HG02870 (cell line): Measurements from ENCODE around the gene CAMTA1.

ENCODE experiments used
- ATAC-seq: cut with Tn5 transposase; IDR thresholded peaks from one replicate; pipeline ENCODE4 v1.9.1; 2021; ENCODE audit warnings: mild to moderate bottlenecking, moderate library complexity; ENCODE audit not compliant: unreplicated experiment

The CAMTA1 gene

GRCh38 chr1:7795406-7795805, 1010.2 kb downstream of the CAMTA1 start:
- ATAC-seq: no peak

DNA sequence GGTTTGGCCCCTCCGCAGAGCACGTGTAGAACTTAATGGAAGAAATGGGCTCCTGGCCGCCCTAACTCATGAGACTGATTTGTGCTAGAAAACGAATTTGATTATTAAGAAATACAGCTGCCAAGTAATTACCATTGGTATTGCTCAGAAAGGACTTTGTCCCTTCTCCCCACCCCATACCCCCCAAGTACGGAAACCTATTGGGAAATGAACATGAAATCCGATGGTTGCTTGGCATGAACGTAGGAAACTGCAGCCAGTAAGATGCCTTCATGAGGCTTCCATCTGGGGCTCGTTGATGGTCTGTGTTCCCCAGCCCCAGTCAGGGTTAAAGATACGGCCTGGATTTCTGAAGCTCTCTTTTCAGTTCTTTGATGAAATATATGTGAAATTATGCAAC, 1020.2 kb downstream of the CAMTA1 start:
- no peak for ATAC-seq

GRCh38 chr1:7808253-7808844, 1023.1 kb downstream of the CAMTA1 start:
- ATAC-seq: no peak

- ATAC-seq: no peak
Observed at GRCh38 chr1:7809742-7810141, 1024.5 kb downstream of the CAMTA1 start.

- ATAC-seq: no peak
Observed at GRCh38 chr1:7810395-7810794, 1025.1 kb downstream of the CAMTA1 start.

- no peak for ATAC-seq
Observed at GRCh38 chr1:7811476-7811875, 1026.2 kb downstream of the CAMTA1 start.

DNA sequence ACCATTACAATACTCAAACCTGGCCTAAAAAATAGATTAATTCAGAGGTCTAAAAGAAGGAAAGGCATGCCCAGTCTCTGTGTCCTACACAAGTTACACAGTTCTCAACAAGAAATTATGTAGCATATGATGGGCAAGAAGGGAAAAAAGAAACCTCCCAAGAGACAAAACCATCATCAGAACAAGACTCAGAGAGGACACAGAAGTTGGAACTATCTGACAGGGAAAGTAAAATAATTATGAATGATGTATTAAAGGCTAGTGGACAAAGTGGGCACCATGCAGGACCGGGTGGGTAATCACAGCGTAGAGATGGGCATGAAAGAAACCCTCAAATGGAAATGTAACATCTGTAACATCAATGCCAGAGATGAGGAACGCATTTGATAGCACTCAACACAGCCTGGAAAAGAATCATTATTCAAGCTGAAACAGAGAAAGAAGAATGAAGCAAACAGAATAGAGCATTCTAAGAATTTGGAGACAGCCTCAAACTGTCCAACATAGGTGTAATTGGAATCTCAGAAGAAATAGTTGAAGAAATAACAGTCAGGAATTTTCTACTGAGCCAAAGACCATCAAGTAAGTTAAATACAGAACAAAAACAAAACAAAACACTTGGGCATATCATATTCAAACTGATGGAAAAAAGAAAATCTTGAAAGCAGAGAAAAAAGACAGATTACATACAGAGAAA, 1028.6 kb downstream of the CAMTA1 start:
- no peak for ATAC-seq
